Thymus (tissue), 14 donors: ENCODE data around the gene TCAIM. TPM values are rescaled to one million over a fixed set of nuclear protein-coding genes. Genes with fewer than 3 reads are reported as not detected.

ENCODE experiments used
- DNase-seq, 9 donors: peaks; one replicate each; pipeline ENCODE4 v3.0.0-alpha.2; 2013; ENCODE audit warnings: low spot score in 9 of 9, low read depth in 6 of 9, missing footprints in 1 of 9
- H3K27ac ChIP-seq, 2 donors: one replicate each; pipeline ENCODE4 v1.5.1; 2013; ENCODE audit warnings: control low read depth in 1 of 2, low read depth in 1 of 2, low read length in 1 of 2, mild to moderate bottlenecking in 1 of 2, moderate library complexity in 1 of 2
- H3K27me3 ChIP-seq, 2 donors: one replicate each; pipeline ENCODE4 v1.5.1; 2013; ENCODE audit warnings: low read length in 1 of 2; ENCODE audit not compliant: control insufficient read depth in 2 of 2, insufficient read depth in 1 of 2
- H3K36me3 ChIP-seq, 2 donors: one replicate each; pipeline ENCODE4 v1.5.1; 2013; ENCODE audit warnings: low read length in 1 of 2, mild to moderate bottlenecking in 1 of 2, moderate library complexity in 1 of 2; ENCODE audit not compliant: control insufficient read depth in 2 of 2, insufficient read depth in 2 of 2
- H3K4me1 ChIP-seq, 2 donors: one replicate each; pipeline ENCODE4 v1.5.1; 2013; ENCODE audit warnings: low read length in 2 of 2; ENCODE audit not compliant: control insufficient read depth in 2 of 2, insufficient read depth in 2 of 2
- H3K4me3 ChIP-seq, 2 donors: one replicate each; pipeline ENCODE4 v1.5.1; 2013; ENCODE audit warnings: low read length in 2 of 2, control low read depth in 1 of 2, mild to moderate bottlenecking in 1 of 2
- H3K9me3 ChIP-seq, 2 donors: one replicate each; pipeline ENCODE4 v1.5.1; 2013; ENCODE audit warnings: low read length in 1 of 2, mild to moderate bottlenecking in 1 of 2; ENCODE audit not compliant: control insufficient read depth in 2 of 2, insufficient read depth in 1 of 2
- WGBS: extraction: QIAGEN DNeasy Blood & Tissue Kit; methylation state at CpG from one replicate; pipeline ENCODE4 v1.1.7; 2013; 5-methylcytosine and 5-hydroxymethylcytosine counted together
- long read RNA-seq, 10 donors: transcript quantifications; one replicate each; lab custom pipeline, GENCODE V29; 2026
- polyA plus RNA-seq: library from polyadenylated mRNA; stranded (reverse); fragments of 200-250 nt; gene quantifications from one replicate; pipeline ENCODE4 v1.2.3, GENCODE V29; 2013
- total RNA-seq: library from RNA; stranded (reverse); fragments of 120-200 nt; gene quantifications from one replicate; pipeline ENCODE4 v1.2.4, GENCODE V29; 2013
- donor health status: healthy.

TCAIM gene
- 19.0 TPM for total RNA-seq
- 18.1 TPM for polyA plus RNA-seq
- long read RNA-seq, donor 1, partial matches to known transcripts, result 0 of 2 reads
- long read RNA-seq, donor 1, other reads (novel, unspliced or antisense), result 0 of 2 reads
- long read RNA-seq, donor 2, partial matches to known transcripts, result 11 of 16 reads
- long read RNA-seq, donor 2, other reads (novel, unspliced or antisense), result 0 of 16 reads
- long read RNA-seq, donor 3, partial matches to known transcripts, result 0 of 7 reads
- long read RNA-seq, donor 3, other reads (novel, unspliced or antisense), result 0 of 7 reads
- long read RNA-seq, donor 4, partial matches to known transcripts, result 0 of 2 reads
- long read RNA-seq, donor 4, other reads (novel, unspliced or antisense), result 0 of 2 reads
- long read RNA-seq, donor 5, partial matches to known transcripts, result 0 of 10 reads
- long read RNA-seq, donor 5, other reads (novel, unspliced or antisense), result 0 of 10 reads
- long read RNA-seq, donor 6, partial matches to known transcripts, result 0 of 3 reads
- long read RNA-seq, donor 6, other reads (novel, unspliced or antisense), result 0 of 3 reads
- long read RNA-seq, donor 7, transcript TCAIM-203 (4 exons, 2,178 nt), result major isoform, 5 of 6 reads
- long read RNA-seq, donor 7, partial matches to known transcripts, result 0 of 6 reads
- long read RNA-seq, donor 7, other reads (novel, unspliced or antisense), result 0 of 6 reads
- long read RNA-seq, donor 8, partial matches to known transcripts, result 0 of 2 reads
- long read RNA-seq, donor 8, other reads (novel, unspliced or antisense), result 0 of 2 reads
- long read RNA-seq, donor 9, partial matches to known transcripts, result 0 of 5 reads
- long read RNA-seq, donor 9, other reads (novel, unspliced or antisense), result 0 of 5 reads
- long read RNA-seq, donor 10, partial matches to known transcripts, result 0 of 5 reads
- long read RNA-seq, donor 10, other reads (novel, unspliced or antisense), result 0 of 5 reads

GRCh38 chr3:44338010-44338827 lies at the start of gene TCAIM:
TCAIM (plus strand) TSS chr3:44338766; CDS start chr3:44354783, 16,017 bp downstream.
- peak within 1 kb of the TSS; percentile 59 to 87 for H3K4me3 ChIP-seq
- WGBS, result under 1% methylated on average over 77 of the region's 77 CpGs
- DNase-seq, result peak; percentile 94 to 99 (median 98)
- H3K27ac ChIP-seq, result peak within 1 kb of the TSS; percentile 97
- no peaks in the 10 kb centered on the region for H3K36me3 ChIP-seq
- no peaks in the 10 kb centered on the region for H3K9me3 ChIP-seq
- H3K27me3 ChIP-seq, result no peaks in the 10 kb centered on the region
- H3K4me1 ChIP-seq, result peaks cover 9 to 11% of the 10 kb centered on the region in 2 donors

GRCh38 chr3:44289882-44290462 lies 48.6 kb upstream of the TCAIM start:
- Histone ChIP-seq H3K27ac (no peak overlapping the region), H3K27me3 (no peaks in the 10 kb centered on the region), H3K36me3 (no peaks in the 10 kb centered on the region), H3K4me1 (no peaks in the 10 kb centered on the region), H3K9me3 (no peaks in the 10 kb centered on the region), H3K4me3 (no peak overlapping the region)
- no peak for DNase-seq
- WGBS, result 92% methylated on average over 3 of the region's 3 CpGs

- WGBS, result 96% methylated on average over 2 of the region's 2 CpGs
- H3K27me3 ChIP-seq, result no peaks in the 10 kb centered on the region
- H3K27ac ChIP-seq, result no peak overlapping the region
- H3K9me3 ChIP-seq, result no peaks in the 10 kb centered on the region
- H3K36me3 ChIP-seq, result no peaks in the 10 kb centered on the region
- H3K4me1 ChIP-seq, result no peaks in the 10 kb centered on the region
- no peak for DNase-seq
- no peak overlapping the region for H3K4me3 ChIP-seq
Observed at GRCh38 chr3:44292276-44292675, 46.3 kb upstream of the TCAIM start.

- Histone ChIP-seq H3K9me3 (no peaks in the 10 kb centered on the region), H3K27me3 (no peaks in the 10 kb centered on the region), H3K36me3 (no peaks in the 10 kb centered on the region), H3K4me1 (no peaks in the 10 kb centered on the region), H3K27ac (no peak overlapping the region), H3K4me3 (no peak overlapping the region)
- 99% methylated on average over 1 of the region's 1 CpG for WGBS
- DNase-seq, result no peak
Observed at GRCh38 chr3:44292947-44293346, 45.6 kb upstream of the TCAIM start.

- Histone ChIP-seq H3K4me3 (no peak overlapping the region), H3K27ac (no peak overlapping the region), H3K27me3 (no peaks in the 10 kb centered on the region), H3K4me1 (no peaks in the 10 kb centered on the region), H3K9me3 (no peaks in the 10 kb centered on the region), H3K36me3 (no peaks in the 10 kb centered on the region)
- DNase-seq, result no peak
Observed at GRCh38 chr3:44297255-44297654, 41.3 kb upstream of the TCAIM start.

- no peaks in the 10 kb centered on the region for H3K36me3 ChIP-seq
- WGBS, result 92% methylated on average over 3 of the region's 3 CpGs
- DNase-seq, result no peak
- H3K27ac ChIP-seq, result no peak overlapping the region
- H3K4me1 ChIP-seq, result no peaks in the 10 kb centered on the region
- no peak overlapping the region for H3K4me3 ChIP-seq
- no peaks in the 10 kb centered on the region for H3K9me3 ChIP-seq
- H3K27me3 ChIP-seq, result no peaks in the 10 kb centered on the region
Observed at GRCh38 chr3:44301746-44302145, 36.8 kb upstream of the TCAIM start.

- DNase-seq, result no peak
- Histone ChIP-seq H3K4me3 (no peak overlapping the region), H3K36me3 (no peaks in the 10 kb centered on the region), H3K27me3 (no peaks in the 10 kb centered on the region), H3K4me1 (no peaks in the 10 kb centered on the region), H3K9me3 (no peaks in the 10 kb centered on the region), H3K27ac (no peak overlapping the region)
Observed at GRCh38 chr3:44309500-44309899, 29.1 kb upstream of the TCAIM start.

GRCh38 chr3:44318891-44319311 lies 19.7 kb upstream of the TCAIM start:
- 11% methylated on average over 8 of the region's 8 CpGs for WGBS
- Histone ChIP-seq H3K27me3 (no peaks in the 10 kb centered on the region), H3K4me1 (peaks cover 3% of the 10 kb centered on the region in 2 donors), H3K9me3 (no peaks in the 10 kb centered on the region), H3K4me3 (no peak overlapping the region), H3K36me3 (no peaks in the 10 kb centered on the region), H3K27ac (no peak overlapping the region)
- DNase-seq, result peak in 2 of 9 donors; percentile 12 to 22
